Hindlimb muscle (tissue), 1 donor: ENCODE measurements around the gene RETREG1. TPM values are rescaled to one million over a fixed set of nuclear protein-coding genes. Genes with fewer than 3 reads are reported as not detected.
"Not testable (repeated sequence)": the region's sequence is repeated elsewhere in the genome, so short reads cannot be mapped to it uniquely, and the experiment has no call there.

ENCODE experiments used
- DNase-seq: peaks from one replicate; pipeline ENCODE4 v3.0.0-alpha.2; 2013
- polyA plus RNA-seq: library from polyadenylated mRNA; unstranded; fragments of 120-200 nt; gene quantifications from one replicate; pipeline ENCODE4 v1.2.1, GENCODE V29; 2013; ENCODE audit not compliant: insufficient read length

RETREG1 gene
- polyA plus RNA-seq, 1 donor: 61.0 TPM

DNA sequence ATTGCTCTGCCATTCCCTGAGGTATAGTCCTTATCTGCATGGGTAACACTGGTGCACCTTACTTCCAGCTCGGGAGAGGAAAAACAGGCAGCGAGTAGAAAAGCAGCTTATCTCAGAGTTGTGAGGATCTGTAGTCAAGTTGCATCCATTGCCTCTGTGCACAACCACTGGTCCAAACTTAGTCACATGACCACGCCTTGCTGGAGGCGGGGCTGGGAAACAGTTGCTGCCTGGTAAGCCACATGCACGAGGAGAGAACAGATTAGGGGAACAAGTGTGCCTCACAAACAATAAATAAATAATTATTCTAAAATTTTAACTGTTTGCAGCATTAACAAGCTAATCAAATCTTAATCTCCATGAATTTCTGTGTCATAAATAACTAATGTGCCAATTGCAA lies 169.8 kb downstream of the RETREG1 start:
- DNase-seq: no peak

DNA sequence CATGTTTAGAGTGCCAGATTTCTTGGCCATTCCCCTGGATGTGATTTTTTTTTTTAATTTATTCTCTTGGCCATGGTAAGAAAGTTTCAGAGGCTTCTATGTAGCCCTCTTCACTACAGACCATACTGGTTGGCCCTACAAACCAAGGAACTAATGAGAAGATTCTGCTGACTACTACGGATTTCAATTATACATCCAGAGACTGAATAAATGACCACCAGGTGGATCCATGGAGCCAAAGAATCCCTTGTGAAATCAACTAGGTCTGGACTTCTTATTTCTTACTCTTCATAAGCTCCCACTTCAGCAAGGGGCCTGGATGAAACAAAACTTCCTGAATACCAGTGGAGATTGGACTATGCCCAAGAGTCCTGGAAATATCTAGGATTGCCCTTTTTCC lies 178.8 kb downstream of the RETREG1 start:
- no peak for DNase-seq

DNA sequence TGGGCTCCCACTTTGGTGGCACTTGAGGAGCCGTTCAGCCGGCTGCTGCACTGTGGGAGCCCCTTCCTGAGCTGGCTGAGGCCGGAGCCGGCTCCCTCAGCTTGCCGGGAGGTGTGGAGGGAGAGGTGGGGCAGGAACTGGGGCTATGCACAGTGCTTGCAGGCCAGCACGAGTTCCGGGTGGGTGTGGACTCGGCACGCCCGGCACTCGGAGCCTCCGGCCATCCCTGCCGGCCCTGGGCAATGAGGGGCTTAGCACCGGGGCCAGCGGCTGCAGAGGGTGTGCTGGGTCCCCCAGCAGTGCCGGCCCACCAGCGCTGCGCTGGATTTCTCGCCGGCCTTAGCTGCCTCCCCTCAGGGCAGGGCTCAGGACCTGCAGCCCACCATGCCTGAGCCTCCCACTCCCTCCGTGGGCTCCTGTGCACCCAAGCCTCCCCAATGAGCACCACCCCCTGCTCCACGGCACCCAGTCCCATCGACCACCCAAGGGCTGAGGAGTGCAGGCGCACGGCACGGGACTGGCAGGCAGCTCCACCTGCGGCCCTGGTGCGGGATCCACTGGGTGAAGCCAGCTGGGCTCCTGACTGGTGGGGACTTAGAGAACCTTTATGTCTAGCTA lies 180.6 kb downstream of the RETREG1 start:
- not testable (repeated sequence) for DNase-seq

DNA sequence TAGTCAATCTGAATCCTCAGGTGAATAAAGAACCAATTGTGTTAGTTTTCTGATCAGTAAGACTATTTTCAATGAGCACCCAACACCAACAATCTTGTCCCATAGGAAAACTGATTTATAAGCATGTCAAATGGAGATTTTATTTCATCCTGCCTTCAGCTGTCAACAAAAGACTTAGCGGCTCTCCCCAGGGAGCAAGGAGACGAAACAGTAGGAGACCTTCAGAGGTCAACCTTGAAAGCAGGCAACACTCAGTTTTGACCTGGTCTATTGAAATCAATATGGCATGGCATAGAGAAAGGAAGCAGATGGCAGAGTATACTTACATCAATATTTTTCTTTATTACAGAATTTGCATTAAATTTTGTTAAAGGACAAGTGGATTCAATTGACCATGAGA lies 185.3 kb downstream of the RETREG1 start:
- DNase-seq: no peak

DNA sequence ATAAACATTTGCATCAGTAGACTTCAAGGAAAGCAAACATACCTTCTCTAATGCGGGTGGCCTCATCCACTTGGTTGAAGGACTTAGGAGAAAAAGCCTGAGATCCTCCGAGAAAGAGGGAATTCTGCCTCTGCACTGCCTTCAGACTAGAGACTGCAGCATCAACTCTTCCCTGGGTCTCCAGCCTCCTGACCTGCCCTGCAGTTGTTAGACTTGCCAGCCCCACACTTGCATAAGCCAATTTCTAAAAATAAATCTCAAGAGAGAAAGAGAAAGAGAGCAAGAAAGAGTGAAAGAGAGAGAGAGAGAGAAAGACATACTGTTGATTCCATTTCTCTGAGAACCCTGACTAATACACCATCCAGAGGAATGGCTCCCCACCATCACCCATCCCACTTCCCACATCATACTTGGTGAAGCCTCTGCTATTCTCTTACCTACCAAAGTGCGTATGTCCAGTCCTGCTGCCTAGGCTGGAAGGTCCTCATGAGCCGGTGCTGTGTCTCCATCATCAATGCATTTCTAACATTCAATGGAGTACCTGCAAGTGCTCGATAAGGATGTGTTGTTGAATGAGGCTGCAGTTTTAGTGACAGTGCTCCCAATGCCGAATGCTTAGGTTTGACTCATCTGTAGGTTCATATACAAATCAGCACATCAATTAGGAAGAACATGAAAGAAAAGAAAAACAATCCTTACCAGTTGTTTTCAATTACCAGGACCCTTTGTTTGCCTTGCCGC lies 186.3 kb downstream of the RETREG1 start:
- DNase-seq: no peak

DNA sequence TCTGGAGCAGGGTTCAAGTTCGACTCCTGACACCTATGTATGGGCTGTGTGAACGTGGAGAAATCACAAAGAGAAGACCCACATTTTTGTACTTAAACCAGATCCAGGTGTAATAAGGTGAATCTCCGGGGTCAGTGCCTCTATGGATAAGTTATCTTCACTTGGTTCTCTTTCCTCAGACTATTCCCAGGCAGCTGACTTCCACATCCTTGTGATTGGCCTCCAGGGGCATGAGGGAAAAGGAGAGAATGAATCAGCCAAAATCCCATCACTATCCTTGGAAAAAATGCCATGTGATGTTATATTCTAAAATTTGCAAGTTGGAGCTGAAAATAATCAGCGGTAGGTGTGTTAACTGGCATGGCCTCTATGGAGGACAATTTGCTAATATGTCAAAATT lies 188.4 kb downstream of the RETREG1 start:
- DNase-seq: no peak

DNA sequence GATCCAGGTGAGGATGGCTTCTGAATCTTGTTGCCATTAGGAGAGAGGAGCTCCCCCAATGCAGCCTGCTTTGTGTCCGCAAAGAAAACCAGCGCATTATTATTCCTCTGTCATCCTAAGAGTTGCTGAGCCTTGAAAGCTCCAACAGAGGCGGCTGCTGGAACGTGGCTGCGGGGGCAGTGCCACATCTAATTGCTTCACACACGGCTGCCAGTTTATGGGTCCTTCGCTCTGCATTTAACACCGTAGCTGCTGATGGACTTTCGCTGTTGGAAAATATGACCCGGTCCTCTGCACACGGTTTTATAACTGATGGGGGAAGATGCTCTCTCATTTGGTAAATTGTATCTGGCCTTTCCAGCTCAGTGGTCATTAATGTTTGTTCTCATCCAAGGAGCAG lies 189.2 kb downstream of the RETREG1 start:
- DNase-seq: no peak

Other genes starting within 250 kb of the RETREG1 start
- gene ZNF622, start 151.2 kb downstream of the RETREG1 start, polyA plus RNA-seq: 20.7 TPM